T47D (cell line): ENCODE data around the gene ARSD.

Experiments used
- DNase-seq, 2 experiments: peaks; one replicate each; pipeline versions ENCODE4 v3.0.0 to v3.0.0-alpha.2; 2011 to 2012; ENCODE audit warnings: low read depth in 1 of 2, low spot score in 1 of 2
- JUND ChIP-seq: IDR thresholded peaks from 2 replicates; pipeline ENCODE4 v1.6.1; 2012; ENCODE audit warnings: low read depth
- in situ Hi-C: cut with HindIII; loops from 2 replicates; pipeline ENCODE4 v1.10.0; 2016; ENCODE audit warnings: low sequenced_read_pairs, low pct_unique_long_range_greater_than_20kb

ARSD gene

GRCh38 chrX:2874222-2875135, 54.7 kb downstream of the ARSD start:
- in situ Hi-C loops: no loop called here
- no peak for DNase-seq
- no peak for TF ChIP-seq JUND

- in situ Hi-C loops: no loop called here
- no peak for DNase-seq
- no peak for TF ChIP-seq JUND
These were observed 56.4 kb downstream of the ARSD start for GRCh38 chrX:2872671-2873277.

- in situ Hi-C loops: no loop called here
- DNase-seq: no peak
- TF ChIP-seq JUND: no peak
These were observed 57.3 kb downstream of the ARSD start for GRCh38 chrX:2871831-2872230.

- DNase-seq: no peak
- in situ Hi-C loops: no loop called here
- TF ChIP-seq JUND: no peak
These were observed 58.5 kb downstream of the ARSD start for GRCh38 chrX:2870650-2871049.

- in situ Hi-C loops: no loop called here
- DNase-seq: no peak
These were observed 61.9 kb downstream of the ARSD start for GRCh38 chrX:2867206-2867605.

GRCh38 chrX:2863646-2864045, 65.5 kb downstream of the ARSD start:
- in situ Hi-C loops: no loop called here
- TF ChIP-seq JUND: no peak
- DNase-seq: no peak

More at GRCh38 chrX:2867206-2867605, 61.9 kb downstream of the ARSD start:
- TF ChIP-seq JUND: no peak

- in situ Hi-C loops: no loop called here
- DNase-seq: no peak
- TF ChIP-seq JUND: no peak
These were observed 66.7 kb downstream of the ARSD start for GRCh38 chrX:2862404-2862803.

- no peak for DNase-seq
- TF ChIP-seq JUND: no peak
- in situ Hi-C loops: no loop called here
These were observed 69.8 kb downstream of the ARSD start for GRCh38 chrX:2859197-2859797.

GRCh38 chrX:2857566-2857965, 71.6 kb downstream of the ARSD start:
- TF ChIP-seq JUND: no peak
- in situ Hi-C loops: no loop called here

GRCh38 chrX:2855761-2856160, 73.4 kb downstream of the ARSD start:
- in situ Hi-C loops: no loop called here
- DNase-seq: no peak
- no peak for TF ChIP-seq JUND

More at GRCh38 chrX:2857566-2857965, 71.6 kb downstream of the ARSD start:
- DNase-seq: no peak

- no peak for TF ChIP-seq JUND
- DNase-seq: no peak
- in situ Hi-C loops: no loop called here
These were observed 74.2 kb downstream of the ARSD start for GRCh38 chrX:2854918-2855317.
